HG03460 (cell line): ENCODE results near the gene MGAT5.

ENCODE experiments used
- ATAC-seq: cut with Tn5 transposase; IDR thresholded peaks from one replicate; pipeline ENCODE4 v1.9.1; 2021; ENCODE audit not compliant: unreplicated experiment

Gene MGAT5

DNA sequence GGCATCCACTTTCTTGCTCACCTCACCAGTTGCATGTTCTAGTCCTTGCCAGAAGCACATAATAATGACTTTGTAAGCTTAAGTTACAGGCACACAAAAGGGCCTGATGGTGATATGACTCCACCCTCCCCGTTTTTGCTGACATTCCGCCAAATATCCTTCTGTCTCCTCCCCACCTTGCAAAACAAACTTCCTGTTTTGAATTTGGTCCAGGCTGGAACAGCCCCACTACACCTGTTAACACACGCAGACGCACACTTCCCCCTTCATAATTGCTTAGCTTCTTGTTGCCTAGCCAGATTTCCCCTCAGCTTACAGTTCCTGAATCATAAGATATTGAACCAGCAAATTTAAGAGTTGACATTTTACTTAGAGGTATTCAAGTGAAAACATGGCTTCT lies at the start of gene MGAT5:
Gene MGAT5 (plus strand): TSS at position 269 of the 400 bp plus-strand sequence. CDS start 332 bp downstream, outside the sequence.
- peak; percentile 11 for ATAC-seq

DNA sequence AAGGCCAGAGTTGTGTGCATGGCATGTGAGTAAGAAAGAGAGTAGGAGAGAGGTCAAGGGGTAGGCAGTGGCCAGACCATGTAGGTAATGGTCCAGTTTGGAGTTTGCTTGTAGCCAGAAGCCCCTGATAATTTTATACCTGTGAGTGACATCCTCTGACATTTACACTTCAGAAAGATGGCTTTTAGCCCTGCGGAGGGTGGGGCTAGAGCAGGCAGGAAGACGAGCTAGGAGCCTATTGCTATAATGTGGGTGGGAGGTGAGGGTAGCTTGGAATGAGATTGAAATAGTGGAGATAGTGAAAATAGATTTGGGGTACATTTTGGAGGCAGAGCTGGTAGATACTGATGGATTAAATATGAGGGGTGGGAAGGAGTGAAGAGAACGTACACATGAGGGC lies 48.8 kb upstream of the MGAT5 start:
- ATAC-seq = no peak

- no peak for ATAC-seq
Observed at GRCh38 chr2:134206031-134206430, 47.8 kb upstream of the MGAT5 start.

DNA sequence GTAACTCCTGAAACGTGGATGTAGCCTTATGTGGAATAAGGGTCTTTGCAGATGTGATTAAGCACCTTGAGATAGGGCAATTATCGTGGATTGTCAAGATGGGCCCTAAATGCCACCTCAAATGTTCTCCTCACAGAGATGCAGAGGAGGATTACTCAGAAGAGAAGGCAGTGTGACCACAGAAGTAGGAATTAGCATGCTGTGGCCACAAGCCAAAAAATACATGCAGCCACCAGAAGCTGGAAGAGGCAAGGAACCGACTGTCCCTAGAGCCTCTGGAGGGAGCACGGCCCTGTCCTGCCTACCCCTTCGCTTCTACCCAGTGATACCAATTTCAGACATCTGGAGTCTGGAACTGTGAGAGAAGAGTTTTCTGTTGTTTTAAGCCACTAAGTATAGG lies 47.3 kb upstream of the MGAT5 start:
- no peak for ATAC-seq

DNA sequence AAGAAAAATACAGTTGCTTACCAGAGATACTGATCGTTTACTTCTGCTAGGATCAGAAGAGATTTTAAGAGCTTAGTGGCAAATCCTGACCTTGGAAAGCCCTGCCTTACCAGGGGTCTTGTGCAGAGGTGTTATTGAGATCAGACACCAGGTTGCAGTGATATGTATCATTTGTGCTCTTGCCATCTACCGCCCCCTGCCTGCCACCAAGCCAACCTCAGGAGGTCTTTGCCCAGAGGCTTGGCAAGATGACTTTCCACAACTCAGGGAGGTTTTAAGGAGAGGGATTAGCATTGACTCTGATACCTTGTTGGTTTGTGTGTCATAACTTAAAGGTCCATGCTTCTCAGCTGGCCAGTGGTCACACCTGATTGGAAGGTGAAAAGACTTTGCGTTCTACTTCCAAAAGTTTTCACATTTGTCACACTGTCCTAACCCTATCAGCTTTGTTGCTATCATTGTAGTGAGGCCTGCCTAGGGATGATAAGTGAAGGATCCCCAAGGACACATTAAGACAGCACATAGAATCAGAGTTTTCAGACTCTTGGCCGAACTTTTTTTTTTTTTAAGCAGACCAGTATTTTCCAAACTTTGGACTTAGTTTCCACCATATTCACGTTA lies 46.2 kb upstream of the MGAT5 start:
- ATAC-seq = no peak

DNA sequence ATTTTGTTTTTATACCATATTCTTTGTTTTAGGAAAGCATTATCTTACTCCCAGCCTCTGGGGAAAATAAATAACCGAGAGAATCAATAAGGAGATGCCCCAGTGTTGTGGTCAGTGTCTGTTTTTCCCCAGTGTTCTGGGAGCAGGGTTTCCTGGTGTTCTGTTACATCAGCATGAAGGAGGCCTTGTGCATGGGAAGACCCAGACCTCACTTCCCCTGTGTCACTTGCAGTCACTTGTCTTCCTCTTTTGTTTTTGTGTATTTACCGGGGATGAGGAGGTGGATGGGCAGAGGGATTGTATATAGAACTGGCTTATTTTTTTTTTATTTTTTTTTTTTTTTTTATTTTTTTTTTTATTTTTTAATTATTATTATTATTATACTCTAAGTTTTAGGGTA lies 45.0 kb upstream of the MGAT5 start:
- no peak for ATAC-seq

- ATAC-seq = no peak
Observed at GRCh38 chr2:134212746-134213145, 41.1 kb upstream of the MGAT5 start.

DNA sequence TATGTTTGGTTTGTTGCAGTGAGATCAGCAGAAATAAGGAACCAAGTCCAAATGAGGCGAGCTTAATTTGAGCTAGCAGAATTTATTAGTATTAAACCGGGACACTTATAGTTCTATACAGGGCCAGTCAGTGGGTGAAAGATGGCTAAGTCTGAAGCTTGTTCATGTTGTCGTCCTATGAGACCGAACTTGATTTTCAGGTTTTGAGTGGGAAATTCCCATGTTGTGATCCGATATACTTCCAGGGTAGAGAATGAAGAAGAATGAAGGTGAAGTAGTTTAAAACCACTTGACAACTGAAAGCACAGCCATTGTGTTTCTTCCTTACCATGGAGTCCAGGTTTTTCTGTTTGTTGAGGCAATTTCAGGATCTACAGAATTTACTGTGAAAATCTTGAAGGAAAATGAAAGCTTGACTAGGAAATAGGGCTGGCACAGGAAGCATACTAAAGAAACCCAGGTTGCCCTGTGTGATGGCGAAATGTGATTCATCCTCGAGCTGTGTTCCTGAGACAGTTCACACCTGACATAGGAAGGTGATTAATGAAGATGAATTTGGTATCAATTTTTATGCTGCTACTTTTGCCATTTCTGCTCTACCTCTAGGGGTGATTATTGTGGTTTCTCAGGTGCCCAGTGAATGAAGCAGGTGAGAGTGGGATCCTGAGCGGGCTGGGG lies 37.6 kb upstream of the MGAT5 start:
- ATAC-seq = no peak

DNA sequence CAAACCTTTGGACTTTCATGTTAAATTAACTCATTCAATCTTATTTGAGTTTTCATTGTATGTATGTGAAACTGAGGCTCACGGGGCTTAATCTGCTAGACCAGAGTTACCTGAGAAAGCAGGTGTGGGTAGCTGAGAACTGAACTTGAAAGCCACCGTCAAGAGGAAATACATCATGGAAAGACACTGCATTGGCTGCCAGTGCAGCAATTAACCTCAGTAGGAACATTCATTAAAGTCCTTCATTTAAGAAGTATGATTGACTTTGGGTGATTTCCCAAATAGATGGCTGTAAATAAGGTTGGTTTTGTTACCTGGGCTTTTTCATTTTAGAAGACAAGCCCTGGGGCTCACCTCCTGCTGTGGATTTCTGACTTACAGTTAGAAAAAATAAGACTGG lies 36.5 kb upstream of the MGAT5 start:
- ATAC-seq = no peak

DNA sequence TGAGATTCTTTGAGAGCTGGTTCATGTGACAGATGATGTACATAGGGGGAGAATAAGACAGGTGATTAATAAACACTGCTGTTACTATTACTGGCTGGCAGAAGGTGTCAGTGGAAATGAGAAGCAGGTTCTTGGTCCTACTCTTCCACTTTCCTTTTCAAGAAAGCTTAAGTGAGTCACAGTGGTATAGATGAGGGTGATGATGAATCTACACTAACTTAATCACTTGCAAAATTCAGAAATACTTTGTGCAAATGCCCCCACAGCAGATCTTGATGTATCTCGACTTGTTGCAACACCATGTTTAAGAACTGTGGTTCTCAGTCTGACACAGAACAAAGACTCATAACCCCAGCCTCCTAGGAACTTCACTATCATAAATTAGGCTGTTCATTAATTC lies 35.9 kb upstream of the MGAT5 start:
- ATAC-seq = peak; percentile 55

GRCh38 chr2:134218414-134218813 lies 35.5 kb upstream of the MGAT5 start:
- peak; percentile 40 for ATAC-seq

DNA sequence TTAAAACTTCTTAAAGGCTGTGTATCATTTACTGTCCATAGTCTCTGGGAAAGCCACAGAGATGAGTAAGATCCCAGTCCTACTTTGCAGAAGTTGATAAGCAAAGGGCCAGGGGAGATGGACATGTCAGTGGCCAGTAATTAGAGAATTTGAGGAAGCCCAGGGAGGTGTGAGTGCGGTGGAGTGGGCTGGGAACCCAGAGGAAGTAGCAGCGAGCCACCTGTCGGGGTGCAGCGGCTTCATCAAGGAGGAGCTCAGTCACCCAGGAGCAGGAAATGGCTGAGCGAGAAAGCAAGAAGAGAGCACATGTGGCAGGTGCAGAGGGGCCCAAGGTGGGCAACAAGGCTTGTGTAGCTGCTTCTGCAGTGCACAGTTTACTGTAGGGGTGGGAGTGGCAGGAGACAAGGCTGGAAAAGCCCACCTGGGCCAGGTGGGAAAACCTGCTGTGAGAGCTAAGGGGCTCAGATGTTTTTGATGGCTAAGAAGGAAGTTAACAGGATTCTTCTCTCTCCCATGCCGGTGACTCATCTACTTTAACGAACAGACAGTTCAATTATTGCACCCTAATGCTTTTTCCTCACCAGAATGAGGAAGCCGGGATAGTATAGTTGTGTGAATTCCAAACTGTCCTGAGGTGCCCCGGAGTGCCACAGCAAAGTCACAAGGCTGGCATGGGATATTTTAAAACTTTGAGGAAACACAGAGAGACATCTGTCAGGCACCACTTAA lies 34.8 kb upstream of the MGAT5 start:
- peak; percentile 75 for ATAC-seq

GRCh38 chr2:134220344-134220974 lies 33.4 kb upstream of the MGAT5 start:
- ATAC-seq = no peak

GRCh38 chr2:134224005-134224404 lies 29.9 kb upstream of the MGAT5 start:
- no peak for ATAC-seq

- no peak for ATAC-seq
Observed at GRCh38 chr2:134225173-134225572, 28.7 kb upstream of the MGAT5 start.

- ATAC-seq = no peak
Observed at GRCh38 chr2:134225841-134226240, 28.0 kb upstream of the MGAT5 start.

- no peak for ATAC-seq
Observed at GRCh38 chr2:134226601-134227000, 27.3 kb upstream of the MGAT5 start.

GRCh38 chr2:134227666-134228065 lies 26.2 kb upstream of the MGAT5 start:
- ATAC-seq = no peak

GRCh38 chr2:134228493-134228903 lies 25.4 kb upstream of the MGAT5 start:
- no peak for ATAC-seq

DNA sequence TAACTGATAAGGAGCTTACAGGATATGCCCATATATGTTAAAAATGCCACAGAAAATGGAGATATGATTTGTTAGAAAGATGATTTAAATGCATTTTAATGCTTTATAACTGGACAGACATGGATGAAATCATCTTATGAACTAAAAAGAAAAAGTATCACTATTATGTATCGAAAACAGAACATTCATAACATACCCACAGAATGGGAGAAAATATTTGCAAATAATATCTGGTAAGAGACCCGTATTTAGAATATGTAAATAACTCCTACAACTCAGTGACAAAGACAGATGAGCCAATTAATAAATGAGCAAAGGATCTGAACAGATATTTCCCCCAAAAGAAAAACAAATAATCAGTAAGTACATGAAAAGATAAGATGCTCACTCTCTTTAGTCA lies 24.3 kb upstream of the MGAT5 start:
- no peak for ATAC-seq

DNA sequence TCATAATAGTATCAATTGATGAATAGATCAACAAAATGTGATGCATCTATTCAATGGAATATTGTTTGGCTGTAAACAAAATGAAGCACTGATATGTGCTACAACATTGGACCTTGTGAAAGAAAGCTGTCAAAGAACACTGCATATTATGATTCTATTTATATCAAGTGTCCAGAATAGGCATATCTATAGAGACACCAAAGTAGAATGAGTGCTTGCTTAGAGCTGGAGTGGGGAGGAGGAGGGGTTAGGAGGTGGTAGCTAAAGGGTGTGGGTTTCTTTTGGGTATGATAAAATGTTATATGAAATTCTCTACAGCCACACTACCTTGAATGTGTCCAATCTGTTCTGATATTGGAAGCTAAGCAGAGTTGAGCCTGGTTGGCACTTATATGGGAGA lies 23.0 kb upstream of the MGAT5 start:
- no peak for ATAC-seq
